Muscle of back (tissue), 11 donors: Measurements from ENCODE around the gene TBX1. TPM values are rescaled to one million over a fixed set of nuclear protein-coding genes. Genes with fewer than 3 reads are reported as not detected.
"Not testable (repeated sequence)": the region's sequence is repeated elsewhere in the genome, so short reads cannot be mapped to it uniquely, and the experiment has no call there.

ENCODE experiments used
- DNase-seq, 3 donors: peaks; one replicate each; pipeline versions ENCODE4 v3.0.0 to v3.0.0-alpha.2; 2013
- polyA plus RNA-seq, 10 donors: library from polyadenylated mRNA; unstranded; fragments of 120-200 nt; gene quantifications; one replicate each; pipeline ENCODE4 v1.2.1, GENCODE V29; 2013; ENCODE audit not compliant: insufficient read length in 10 of 10

TBX1 gene
- polyA plus RNA-seq, 10 donors: 5.3 to 16.6 (median 7.6) TPM

DNA sequence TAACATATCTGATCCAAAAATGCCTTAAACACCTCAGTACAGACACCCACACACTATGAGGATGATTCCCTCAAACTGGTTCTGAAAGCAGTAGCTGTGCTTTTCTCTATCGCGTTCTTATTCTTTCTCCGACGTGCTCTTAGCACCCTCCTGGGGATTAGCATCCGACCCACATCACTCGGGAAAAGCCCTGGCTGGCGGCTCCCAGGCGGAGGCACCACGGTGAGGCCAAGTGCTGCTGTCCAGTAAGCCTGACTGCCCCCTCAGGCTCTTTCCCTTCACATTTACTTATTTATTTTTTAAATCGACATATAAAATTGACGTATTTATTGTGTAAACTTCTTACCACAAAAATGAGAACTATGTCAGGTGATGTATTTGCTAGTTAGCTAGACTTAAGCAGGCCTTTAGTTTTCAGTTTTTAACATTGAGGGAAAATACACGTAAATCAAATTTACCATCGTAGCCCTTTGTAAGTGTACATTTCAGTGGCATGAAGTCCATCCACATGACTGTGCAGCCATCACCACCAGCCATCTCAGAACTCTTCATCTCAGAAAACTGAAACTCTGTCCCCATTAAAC is 19.2 kb downstream of the TBX1 start:
- no peak for DNase-seq

DNA sequence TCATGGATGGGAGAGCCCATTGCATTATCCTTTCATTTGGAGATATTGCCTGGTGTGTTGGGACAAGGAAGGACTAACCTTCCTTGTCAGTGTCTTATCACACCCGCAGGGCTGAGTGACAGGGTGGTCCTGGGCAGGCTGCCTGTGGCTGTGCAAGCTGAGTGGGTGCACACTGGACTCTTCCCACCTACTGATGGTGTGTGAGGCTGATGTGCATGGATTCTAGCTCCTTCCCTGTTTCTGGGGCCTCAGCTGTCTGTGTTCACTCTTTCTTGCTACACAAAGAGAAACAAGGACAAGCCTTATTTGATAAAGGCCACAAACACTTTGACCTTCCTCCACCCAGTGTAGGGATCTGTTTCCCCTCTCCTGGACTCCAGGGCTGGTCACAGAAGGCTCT is 22.0 kb downstream of the TBX1 start:
- no peak for DNase-seq

DNA sequence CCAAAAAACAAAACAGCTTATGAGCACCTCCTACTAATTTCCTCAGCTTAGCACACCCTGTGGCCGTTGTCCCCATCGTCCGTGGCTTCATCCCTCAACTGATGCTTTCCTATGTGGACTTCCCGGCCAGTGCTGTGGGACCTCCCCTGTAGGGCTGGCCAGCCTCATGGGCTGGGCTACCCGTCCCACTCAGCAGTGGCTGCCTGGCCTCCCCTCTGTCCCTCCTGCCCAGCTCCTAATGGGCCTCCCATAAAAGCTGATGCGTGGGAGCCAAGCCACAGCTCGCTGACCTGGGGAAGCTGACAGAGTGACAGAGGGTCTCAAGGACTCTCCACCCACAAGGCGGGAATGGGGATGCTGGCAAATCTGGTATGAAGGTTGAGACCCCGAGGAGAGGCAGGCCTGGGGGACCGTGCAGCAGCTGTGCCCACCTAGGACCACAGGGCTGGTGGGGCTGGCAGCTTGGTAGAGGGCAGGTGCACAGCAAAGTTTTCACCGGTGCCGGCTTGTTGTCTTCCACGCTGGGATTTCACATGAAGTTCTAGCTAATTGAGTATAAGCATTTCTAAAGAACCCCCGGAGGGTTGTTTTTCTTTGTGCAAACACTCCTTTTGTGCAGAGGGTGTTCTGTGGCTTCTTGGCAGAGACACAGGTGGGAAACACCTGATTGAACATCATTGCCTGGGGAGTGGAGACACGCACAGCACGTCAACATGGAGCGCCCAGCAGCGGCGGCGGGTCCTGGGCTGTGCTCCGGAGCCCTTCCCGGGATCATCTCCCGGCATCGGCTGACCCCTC is 23.2 kb downstream of the TBX1 start:
- no peak for DNase-seq

DNA sequence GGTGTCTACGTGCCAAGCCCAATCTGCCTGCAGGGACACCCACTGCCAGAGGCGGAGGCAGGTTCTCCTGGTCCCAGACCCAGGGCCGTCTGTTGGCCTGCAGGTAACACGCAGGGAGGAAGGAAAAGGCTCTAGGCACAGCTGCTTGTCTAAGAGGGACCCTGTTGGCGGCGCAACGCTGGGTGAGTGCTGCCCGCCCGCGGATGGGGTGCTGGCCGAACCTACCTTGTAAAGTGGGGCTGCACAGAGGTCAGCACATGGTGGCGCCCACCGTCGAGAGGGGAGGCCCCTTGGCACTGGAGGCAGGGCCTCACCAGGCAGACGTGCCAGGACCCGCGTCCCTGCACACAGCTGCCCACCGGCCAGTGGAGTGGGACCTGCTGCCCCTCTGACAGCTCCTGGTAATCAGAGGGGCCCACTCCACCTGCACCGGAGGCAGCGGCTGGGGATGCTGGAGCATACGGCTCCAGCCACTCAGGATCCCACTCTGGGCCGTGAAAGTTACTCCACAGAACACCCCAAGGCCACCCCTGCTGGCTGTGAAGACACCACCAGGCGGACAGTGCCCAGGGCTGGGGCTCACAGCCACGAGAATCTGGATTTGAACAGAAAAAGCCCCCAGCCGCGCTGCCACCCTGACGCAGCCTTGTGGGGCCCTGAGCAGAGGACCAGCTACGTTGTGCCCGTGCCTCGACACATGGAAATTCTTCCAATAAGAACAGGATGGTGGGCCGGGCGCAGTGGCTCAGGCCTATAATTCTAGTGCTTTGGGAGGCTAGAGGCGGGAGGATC is 24.0 kb downstream of the TBX1 start:
- no peak for DNase-seq

DNA sequence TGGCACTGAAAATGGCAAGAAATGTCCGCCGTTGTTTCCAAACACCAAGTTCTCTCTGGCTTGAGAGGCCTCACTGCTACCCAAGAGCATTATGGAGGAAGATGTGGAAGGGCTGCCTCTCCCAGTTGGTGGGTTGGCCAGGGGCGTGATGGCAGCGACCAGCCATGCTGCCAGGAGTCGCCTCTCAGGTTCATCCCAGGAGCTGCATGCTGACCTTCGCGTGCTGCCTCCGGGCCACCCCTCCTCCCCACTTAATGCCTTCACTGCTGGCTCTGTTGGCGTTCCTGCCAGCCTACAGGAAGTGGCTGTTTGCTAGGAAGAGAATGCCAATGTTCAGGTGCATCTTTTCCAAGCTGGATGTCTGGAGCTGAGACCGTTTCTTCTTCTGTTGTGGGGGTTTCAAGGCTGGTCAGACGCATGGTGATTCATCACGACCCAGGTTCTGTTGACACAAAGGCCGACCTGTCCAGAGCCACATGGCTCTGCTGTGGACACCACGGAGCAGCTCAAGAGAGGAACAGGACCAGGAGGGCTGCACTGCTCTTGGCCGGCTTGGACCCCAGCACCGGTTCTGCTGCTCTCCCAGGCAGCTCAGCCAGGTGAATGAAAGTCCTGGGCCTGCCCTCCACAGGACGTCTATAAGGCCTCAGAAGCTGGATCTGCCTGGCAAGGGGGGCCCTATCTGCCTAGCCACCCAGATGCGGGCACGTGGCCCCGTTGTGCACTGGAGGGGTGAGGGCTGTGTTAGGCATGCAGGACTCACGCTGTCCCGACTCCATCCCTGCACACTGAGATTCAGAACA is 25.1 kb downstream of the TBX1 start:
- DNase-seq: no peak

DNA sequence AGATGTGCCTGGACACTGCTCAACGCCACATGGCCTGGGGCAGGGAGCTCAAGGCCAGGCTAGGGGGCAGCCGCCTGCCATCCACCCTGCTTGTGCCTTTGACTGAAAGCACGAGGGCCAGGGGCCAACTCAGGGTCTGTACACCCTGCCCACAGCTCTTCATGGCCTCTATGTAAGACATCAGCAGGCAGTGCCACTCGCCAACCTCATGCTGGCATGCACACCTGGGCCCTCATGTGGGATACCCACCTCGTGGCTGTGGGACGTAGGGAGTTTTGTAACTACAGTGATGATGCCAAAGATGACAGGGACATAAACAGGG is 25.6 kb downstream of the TBX1 start:
- DNase-seq: no peak

DNA sequence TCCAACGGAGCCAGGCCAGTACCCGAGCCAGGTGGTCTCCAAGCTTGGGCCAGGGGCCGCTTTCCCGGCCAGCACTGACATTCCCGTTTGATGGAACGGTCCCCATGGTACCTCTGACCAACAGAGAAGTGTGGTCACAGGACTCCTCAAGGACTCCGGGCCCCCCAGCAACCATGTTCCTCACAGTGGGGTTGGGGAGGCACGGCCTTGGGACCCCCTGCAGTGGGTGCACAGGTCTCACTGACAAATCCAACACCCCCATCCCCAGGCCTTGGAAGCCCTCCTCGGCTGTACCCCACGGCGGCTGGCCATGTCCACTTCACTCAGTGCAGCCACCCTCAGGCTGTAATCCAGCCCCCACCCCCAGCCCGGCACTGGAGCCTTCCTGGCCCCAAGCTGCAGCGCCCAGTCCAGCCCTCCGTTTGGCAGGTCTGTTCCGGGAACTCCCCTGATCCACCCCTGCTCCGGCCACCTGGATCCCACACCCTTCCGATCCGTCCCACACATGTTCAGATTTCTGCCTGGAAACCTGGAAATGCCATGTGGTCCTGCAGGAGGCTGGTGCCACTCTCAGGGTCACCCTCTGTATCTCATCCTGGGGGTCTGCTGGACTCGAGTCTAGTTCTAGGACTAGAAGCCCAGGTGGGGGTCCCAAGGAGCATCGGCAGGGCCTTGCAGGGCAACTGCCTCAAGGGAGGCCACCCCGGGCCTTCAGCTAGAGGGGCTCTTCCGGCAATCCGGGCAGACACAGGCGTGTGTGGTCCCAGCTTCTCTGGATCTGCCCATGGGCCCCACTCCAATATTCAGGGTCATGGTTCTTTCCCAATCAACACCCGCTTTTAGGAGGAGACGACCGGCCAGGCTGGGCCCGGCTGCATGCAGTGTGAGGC is 26.6 kb downstream of the TBX1 start:
- DNase-seq: no peak

DNA sequence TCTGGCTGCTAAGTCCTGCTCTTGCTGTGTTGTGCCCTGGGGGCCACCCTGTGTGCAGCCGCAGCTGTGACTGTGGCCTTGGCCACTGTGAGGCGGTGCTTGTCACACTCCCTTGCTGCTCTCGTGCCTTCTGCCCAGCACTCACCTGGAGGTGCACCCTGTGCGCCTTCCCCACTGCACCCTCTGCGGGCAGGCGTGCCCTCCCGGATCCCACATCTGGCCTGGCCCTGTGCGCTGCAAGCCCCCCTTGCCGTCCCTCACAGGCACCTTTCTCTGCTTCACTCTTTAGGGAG is 27.2 kb downstream of the TBX1 start:
- DNase-seq: no peak

DNA sequence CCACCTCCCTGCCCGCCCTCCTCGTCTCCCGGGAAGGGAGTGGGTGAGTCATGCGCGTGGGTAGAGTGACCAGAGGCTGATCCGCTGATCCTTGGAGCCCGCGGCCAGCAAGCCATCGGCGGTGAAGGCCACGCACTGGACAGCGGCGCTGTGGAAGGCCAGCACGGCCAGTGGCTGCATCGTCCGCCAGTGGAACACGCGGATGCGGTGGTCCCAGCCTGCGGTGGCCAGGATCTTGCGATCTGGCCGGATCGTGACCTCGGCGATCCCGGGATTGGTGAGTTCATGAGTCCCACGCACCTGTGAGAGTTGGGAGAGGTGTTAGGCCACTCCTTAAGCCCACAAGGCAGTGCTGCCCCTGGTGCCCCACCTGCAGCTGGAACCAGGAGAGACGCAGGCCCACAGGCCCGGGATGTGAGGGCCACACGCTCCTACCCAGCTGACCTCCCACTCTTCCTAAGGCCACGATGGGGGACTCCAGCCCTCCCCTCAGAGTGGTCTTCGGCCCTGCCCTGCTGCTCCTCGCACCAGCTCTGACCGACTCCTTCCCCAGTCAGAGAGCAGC is 28.2 kb downstream of the TBX1 start:
- DNase-seq: no peak

DNA sequence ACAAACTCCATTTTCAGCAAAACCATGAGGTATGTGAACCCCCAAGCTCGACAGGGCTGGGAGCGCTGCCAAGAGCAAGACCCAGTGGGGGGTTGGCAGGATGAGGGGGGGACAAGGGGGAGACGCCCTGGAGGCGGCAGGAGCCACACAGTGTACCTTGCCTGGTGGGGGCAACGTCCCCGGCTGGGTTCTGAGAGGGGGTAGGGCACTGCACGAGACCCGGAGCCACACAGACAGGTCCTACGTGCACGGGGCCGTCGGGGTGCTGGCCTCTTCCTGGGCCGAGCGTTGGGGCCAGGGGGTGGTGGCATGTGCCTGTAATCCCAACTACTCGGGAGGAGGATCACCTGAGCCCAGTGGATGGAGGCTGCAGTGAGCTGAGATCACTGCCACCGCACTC is 28.8 kb downstream of the TBX1 start:
- no peak for DNase-seq

DNA sequence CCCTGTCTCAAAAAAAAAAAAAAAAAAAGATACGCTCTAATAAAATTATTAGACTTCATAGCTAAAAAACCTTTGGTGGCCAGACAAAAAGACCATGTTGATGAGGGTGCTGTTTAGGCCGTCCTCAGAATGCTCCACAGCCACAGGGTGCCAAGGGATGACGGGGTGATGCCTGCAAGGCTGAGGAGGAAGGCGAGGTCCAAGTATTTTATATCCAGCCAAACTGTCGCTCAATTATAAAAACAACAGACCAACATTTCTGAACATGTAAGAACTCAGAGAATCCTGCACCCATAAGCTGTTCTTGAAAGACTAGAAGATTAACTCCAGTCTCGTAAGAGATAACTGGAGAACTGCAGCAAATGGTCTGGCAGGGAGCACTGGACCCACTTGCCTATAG is 29.2 kb downstream of the TBX1 start:
- DNase-seq: no peak

DNA sequence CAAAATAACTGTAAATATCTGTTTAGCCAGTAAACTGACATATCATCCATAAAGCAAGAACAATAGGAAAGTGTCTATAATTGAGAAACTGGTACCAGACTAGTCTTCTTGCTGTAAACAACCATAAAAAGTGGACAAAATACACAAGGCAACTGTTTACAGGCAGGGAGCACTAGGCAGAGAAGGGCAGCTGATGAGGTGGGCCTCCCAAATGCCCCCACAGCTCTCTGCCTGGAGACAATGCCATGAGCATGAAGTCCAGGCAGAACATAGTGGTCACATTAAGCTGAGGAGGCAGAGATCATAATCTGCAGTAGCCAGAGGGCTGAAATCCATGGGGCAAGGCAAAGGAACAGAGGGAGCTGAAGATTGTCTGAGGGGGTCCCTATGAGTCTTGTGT is 30.7 kb downstream of the TBX1 start:
- no peak for DNase-seq

DNA sequence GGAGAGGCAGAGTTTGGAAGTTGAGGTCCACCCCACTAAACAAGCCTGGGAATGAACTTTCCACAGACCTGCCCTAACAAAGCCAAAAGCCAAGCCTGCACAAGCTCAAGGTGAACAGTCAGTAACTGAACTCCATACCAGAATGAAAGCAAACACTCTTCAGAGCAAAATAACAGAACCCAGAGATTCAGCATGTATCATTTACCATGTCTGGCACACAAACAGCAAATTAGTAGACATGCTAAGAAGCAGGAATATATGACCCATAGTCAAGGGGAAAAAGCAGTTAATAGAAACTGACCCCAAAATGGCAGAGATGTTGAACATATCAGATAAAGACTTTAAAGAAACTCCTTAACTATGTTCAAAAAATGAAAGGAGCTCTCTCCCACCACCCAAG is 31.3 kb downstream of the TBX1 start:
- no peak for DNase-seq

DNA sequence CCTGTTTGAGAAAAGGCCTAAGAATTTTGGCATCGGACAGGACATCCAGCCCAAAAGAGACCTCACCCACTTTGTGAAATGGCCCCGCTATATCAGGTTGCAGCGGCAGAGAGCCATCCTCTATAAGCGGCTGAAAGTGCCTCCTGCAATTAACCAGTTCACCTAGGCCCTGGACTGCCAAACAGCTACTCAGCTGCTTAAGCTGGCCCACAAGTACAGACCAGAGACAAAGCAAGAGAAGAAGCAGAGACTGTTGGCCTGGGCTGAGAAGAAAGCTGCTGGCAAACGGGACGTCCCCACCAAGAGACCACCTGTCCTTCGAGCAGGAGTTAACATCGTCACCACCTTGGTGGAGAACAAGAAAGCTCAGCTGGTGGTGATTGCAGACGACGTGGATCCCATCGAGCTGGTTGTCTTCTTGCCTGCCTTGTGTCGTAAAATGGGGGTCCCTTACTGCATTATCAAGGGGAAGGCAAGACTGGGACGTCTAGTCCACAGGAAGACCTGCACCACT is 31.9 kb downstream of the TBX1 start:
- DNase-seq: not testable (repeated sequence)

DNA sequence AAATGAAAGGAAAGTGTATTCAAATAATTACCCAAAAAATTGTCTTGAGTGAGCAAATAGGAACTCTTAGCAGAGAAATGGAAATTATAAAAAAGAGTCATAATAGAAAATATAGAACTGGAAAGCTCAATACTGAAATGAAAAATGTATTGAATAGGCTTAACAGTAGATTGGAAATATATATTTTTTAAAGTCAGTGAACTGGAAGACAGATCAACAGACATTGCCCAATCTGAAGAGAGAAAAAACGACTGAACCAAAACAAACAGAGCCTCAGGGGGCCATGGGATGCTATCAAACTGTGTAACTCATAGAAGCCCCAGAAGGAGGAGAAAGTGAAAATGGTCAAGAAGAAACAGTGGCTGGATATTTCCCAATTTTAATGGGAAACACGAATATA is 32.6 kb downstream of the TBX1 start:
- DNase-seq: no peak

DNA sequence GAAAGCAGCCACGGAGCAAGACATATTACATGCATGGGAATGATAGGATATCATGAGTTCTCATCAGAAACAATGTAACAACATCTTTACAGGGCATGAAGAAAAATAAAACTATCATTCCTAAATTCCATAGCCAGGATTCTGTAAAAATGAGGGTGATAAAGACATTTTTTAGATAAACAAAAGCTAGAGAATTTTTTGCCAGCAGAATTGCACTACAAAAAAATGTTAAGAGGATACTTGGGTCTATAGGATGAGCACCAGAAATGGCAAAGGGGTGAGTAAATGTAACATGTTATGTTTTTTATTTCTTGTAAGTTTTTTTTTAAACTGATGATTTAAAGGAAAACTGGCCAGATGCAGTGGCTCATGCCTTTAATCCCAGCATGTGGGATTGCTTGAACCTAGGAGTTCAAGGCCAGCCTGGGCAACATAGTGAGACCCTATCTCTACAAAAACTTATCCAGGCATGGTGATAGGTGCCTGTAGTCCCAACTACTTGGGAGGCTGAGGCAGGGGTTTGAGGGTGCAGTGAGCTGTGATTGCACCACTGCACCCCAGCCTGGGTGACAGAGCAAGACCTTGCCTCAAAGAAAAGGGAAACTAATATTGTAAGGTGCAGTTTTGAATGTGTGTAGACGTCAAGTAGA is 33.2 kb downstream of the TBX1 start:
- no peak for DNase-seq

DNA sequence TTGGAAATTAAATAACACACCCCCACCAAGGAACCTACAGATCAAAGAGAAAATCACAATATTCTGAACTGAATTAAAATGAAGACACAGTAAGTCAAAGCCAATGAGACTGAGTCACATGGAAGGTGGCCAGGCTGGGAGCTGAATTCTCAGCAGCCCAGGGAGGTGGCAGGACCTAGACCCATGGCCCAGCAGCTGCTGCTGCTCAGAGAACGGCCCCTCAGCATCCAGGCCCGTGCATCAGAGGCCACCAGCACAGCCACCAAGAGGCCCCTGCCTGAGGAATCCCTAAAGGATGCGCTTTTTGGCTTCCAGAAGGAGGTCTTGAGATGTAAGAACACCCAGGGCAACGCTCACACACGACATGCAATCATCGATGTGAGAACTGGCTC is 35.0 kb downstream of the TBX1 start:
- no peak for DNase-seq

DNA sequence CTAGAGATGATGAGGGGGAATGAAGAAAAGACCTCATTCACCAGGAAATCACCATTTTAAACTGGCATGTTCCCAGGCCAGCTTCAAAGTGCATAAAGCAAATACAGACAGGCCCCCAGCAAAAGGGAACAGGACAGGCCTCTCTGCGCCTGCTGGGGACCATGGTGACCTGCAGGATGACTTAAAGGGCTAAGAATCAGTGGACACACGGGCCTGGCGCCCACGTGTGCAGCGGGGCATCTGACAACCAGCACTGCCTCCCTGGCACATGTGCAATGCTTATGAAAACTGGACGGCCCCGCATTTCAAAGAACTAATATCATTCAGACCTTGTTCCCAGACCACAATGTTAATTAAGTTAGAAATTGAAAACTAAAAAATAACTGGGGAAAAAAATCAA is 35.6 kb downstream of the TBX1 start:
- no peak for DNase-seq

DNA sequence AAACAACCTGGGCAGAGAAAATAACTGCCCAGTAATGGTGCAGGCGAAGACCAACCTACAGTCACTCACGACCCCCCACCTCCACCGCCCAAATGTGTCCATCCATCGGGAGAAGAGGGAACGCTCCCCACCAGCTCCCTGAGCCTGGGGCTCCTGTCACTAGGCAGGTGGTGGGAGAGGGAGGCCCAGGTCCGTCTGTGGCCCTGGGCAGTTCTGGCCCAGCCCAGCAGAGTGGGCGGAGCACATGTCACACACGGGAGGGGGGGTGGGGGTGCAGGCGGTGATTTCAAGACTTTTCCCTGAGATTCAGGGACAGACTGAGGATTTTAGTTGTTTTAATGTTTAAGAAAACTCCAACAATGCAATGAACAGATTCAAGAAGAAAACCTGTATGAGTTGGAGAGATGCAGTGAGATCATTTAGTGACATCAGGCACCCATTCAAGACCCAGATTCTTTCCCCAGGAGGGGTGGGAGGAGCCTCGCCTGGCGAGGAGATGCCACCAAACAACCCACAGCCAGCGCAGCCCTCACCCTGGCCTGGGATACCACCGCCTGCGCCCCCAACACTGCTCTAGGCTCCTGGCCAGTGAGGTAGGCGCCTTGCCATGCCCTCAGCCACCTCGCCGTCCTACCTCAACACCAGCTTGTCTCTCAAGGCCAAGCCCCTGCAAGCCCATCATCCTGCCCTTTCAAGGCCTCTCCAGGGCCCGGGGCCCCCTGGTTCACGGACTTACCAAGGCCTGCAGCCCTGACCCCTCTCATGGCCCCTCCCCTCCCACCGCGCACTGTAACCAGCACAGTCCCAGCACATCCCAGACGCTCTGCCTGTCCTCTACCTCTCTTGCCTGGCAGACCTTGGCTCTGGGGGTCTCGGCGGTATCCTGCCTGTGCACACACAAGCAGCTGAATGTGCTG is 36.8 kb downstream of the TBX1 start:
- DNase-seq: no peak
